Measurements from ENCODE around the gene APOE. TPM values are rescaled to one million over a fixed set of nuclear protein-coding genes. Genes with fewer than 3 reads are reported as not detected.
A peak's percentile ranks its signal among the peaks of the same experiment; 100 is the strongest.

The APOE gene
- total and polyA plus RNA-seq, 2 of the 13 experiments (the other 11 are each of a cell fraction or from before 2014, with no cell fraction given) = 1,328 to 1,470 TPM

- no peaks in the 10 kb centered on the region for H3K27me3 ChIP-seq (ENCODE audit: control insufficient read depth in 1 of 2, insufficient read depth in 2 of 2, low read length in 2 of 2)
- no peak overlapping the region for H3K4me3 ChIP-seq (replicated peaks in 1 of 3; ENCODE audit: insufficient read depth in 1 of 3, low read depth in 2 of 3, low read length in 3 of 3)
- H3K27ac ChIP-seq (ENCODE audit: extremely low read length, insufficient read depth, low read length) = no peak overlapping the region
- no peaks in the 10 kb centered on the region for H3K79me2 ChIP-seq (ENCODE audit: insufficient read depth, low read length)
- POLR2A ChIA-PET = interaction anchor here (1.1 kb wide), 1 partner anchor 19 kb away, joined by 3 read pairs; the partner anchor contains the start of gene TOMM40
- ATAC-seq (no peak), FAIRE-seq (no peak), DNase-seq (ENCODE audit: low spot score) (no peak)
- H4K20me1 ChIP-seq (ENCODE audit: insufficient read depth, low read length) = no peaks in the 10 kb centered on the region
- H3K9me3 ChIP-seq (ENCODE audit: low read length) = no peaks in the 10 kb centered on the region
- H3K36me3 ChIP-seq (replicated peaks in 1 of 2; ENCODE audit: control insufficient read depth in 1 of 2, insufficient read depth in 2 of 2, low read length in 2 of 2) = peaks cover 37 to 57% of the 10 kb centered on the region in 2 experiments
- CTCF ChIA-PET (ENCODE audit: low intra/inter-chr PET ratio, low total read pairs) = no interaction called here
- BruUV-seq (replicated peaks) = no TSS peak
- no peak overlapping the region for H3K9ac ChIP-seq (ENCODE audit: insufficient read depth, low read depth, low read length)
- intact Hi-C loops (cut with micrococcal nuclease; ENCODE audit: unreplicated experiment) (no loop called here), in situ Hi-C loops (cut with HindIII; ENCODE audit: extremely low pct_ligation_motif_present, low pct_unique_long_range_greater_than_20kb) (no loop called here)
- 96% methylated on average over 7 of the region's 14 CpGs for WGBS (ENCODE audit: low lambda C conversion rate)
- H3K4me1 ChIP-seq (ENCODE audit: insufficient read depth, low read length) = peaks cover 46% of the 10 kb centered on the region
- no peak overlapping the region for H3K4me2 ChIP-seq (ENCODE audit: low read depth, low read length)
- H2AFZ ChIP-seq (ENCODE audit: low read length) = no peak overlapping the region
- TF ChIP-seq GLMP (CRISPR knock-in tag; IDR thresholded peaks at IDR 0.05; ENCODE audit: borderline replicate concordance) (no peak), ZNF3 (CRISPR knock-in tag; IDR thresholded peaks at IDR 0.05) (0 out of 2 replicates have a peak, but pooled peaks have one; percentile 53), AGO2 (optimal IDR thresholded peaks at IDR 0.05; ENCODE audit: low read depth, low read length) (peak; percentile 66), NRL (CRISPR knock-in tag; IDR thresholded peaks at IDR 0.05; ENCODE audit: borderline replicate concordance) (0 out of 2 replicates have a peak, but pooled peaks have one; percentile 29)
Observed at GRCh38 chr19:44871809-44872208, 33.8 kb upstream of the APOE start.

- intact Hi-C loops (cut with micrococcal nuclease; ENCODE audit: unreplicated experiment) = no loop called here
- ChIA-PET CTCF (ENCODE audit: low intra/inter-chr PET ratio, low total read pairs) (no interaction called here), POLR2A (interaction anchor here (0.6 kb wide), 1 partner anchor 155 kb away, joined by 3 read pairs; no protein-coding TSS in a partner anchor)
- Histone ChIP-seq H3K79me2 (ENCODE audit: insufficient read depth, low read length) (no peaks in the 10 kb centered on the region), H3K27ac (ENCODE audit: extremely low read length, insufficient read depth, low read length) (no peak overlapping the region), H3K4me2 (ENCODE audit: low read depth, low read length) (no peak overlapping the region), H2AFZ (ENCODE audit: low read length) (no peak overlapping the region), H3K4me1 (ENCODE audit: insufficient read depth, low read length) (peaks cover 37% of the 10 kb centered on the region), H3K9me3 (ENCODE audit: low read length) (no peaks in the 10 kb centered on the region), H3K4me3 (replicated peaks in 1 of 3; ENCODE audit: insufficient read depth in 1 of 3, low read depth in 2 of 3, low read length in 3 of 3) (no peak overlapping the region), H3K9ac (ENCODE audit: insufficient read depth, low read depth, low read length) (no peak overlapping the region), H3K27me3 (ENCODE audit: control insufficient read depth in 1 of 2, insufficient read depth in 2 of 2, low read length in 2 of 2) (no peaks in the 10 kb centered on the region), H4K20me1 (ENCODE audit: insufficient read depth, low read length) (no peaks in the 10 kb centered on the region), H3K36me3 (replicated peaks in 1 of 2; ENCODE audit: control insufficient read depth in 1 of 2, insufficient read depth in 2 of 2, low read length in 2 of 2) (peaks cover 40 to 63% of the 10 kb centered on the region in 2 experiments)
- FAIRE-seq (no peak), ATAC-seq (no peak), DNase-seq (ENCODE audit: low spot score) (no peak)
- no peak for TF ChIP-seq ZNF570 (CRISPR knock-in tag; IDR thresholded peaks at IDR 0.05; ENCODE audit: borderline replicate concordance)
- no peak for TF ChIP-seq MEIS1 (CRISPR knock-in tag; IDR thresholded peaks at IDR 0.05; ENCODE audit: borderline replicate concordance)
- no peak for TF ChIP-seq CBFB (CRISPR knock-in tag; IDR thresholded peaks at IDR 0.05)
- WGBS (ENCODE audit: low lambda C conversion rate) = 97% methylated on average over 4 of the region's 4 CpGs
- no TSS peak for BruUV-seq (replicated peaks)
- in situ Hi-C loops (cut with HindIII; ENCODE audit: extremely low pct_ligation_motif_present, low pct_unique_long_range_greater_than_20kb) = no loop called here
Observed at GRCh38 chr19:44872661-44873060, 32.9 kb upstream of the APOE start.

Measured in HepG2 (cell line).